IPS-NIHi7 (cell line): ENCODE results near the gene RNF103.
"Not testable (repeated sequence)": the region's sequence is repeated elsewhere in the genome, so short reads cannot be mapped to it uniquely, and the experiment has no call there.

ENCODE experiments used
- DNase-seq: peaks from one replicate; pipeline ENCODE4 v3.0.0; 2012; ENCODE audit warnings: mixed read lengths; ENCODE audit errors: extremely low spot score

RNF103 gene, protein sequence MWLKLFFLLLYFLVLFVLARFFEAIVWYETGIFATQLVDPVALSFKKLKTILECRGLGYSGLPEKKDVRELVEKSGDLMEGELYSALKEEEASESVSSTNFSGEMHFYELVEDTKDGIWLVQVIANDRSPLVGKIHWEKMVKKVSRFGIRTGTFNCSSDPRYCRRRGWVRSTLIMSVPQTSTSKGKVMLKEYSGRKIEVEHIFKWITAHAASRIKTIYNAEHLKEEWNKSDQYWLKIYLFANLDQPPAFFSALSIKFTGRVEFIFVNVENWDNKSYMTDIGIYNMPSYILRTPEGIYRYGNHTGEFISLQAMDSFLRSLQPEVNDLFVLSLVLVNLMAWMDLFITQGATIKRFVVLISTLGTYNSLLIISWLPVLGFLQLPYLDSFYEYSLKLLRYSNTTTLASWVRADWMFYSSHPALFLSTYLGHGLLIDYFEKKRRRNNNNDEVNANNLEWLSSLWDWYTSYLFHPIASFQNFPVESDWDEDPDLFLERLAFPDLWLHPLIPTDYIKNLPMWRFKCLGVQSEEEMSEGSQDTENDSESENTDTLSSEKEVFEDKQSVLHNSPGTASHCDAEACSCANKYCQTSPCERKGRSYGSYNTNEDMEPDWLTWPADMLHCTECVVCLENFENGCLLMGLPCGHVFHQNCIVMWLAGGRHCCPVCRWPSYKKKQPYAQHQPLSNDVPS

DNA sequence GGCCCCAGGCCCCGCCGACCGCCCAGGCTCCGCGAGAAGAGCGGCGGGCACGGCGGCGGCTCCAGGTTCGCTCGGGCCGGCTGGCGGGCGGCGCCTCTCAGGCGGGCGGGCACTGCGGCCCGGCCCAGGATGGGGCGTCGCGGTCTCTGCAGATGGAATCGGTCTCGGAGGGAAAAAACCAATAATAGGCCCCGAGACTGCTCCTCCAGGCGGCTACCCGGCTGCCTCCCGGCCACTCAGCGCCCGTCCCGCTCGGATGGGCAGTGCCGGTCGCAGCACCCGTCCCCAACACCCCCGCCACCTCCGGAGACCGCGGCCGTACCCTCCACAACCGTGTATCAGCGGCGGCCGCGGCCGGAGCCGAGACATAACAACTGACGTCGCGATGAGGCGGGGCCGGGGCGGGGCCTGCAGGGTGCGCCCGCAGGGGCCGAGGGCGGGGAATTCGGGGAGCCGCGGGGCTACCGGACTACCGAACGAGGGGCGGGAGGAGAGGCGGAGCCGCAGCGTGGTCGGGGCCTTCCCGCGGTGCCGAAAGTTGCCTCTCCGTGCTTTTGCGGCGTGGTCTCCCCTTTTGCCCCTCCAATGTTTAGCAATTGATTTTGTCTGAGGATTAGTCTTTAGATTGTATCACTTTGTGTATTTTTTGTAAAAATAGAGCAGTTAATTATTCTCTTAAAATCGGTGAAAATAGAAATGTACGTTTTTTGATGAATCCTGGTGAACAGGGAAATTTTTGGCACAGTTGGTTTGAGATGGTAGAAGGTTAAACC, at the start of gene RNF103:
Gene RNF103 (minus strand): TSS at position 372 of the 773 bp plus-strand sequence. CDS start 979 bp downstream, outside the sequence.
- DNase-seq: peak; percentile 94

DNA sequence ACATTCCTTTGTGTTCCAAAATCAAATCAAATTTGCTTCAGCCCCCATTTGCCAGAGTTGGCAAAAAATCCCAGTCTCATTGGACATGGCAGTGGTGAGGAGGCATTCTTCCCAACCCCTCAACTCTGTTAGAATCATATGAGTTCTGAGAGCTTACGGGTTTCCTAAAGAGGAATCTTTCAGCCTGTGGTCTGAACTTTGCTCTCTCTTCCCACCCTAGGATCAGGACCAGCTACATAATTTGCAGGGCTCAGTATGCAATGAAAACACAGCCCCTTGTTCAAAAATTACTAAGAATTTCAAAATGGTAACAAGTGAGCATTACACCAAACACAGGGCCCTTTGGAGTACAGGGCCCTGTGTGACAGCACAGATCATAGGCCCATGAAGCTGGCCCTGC, 49.3 kb upstream of the RNF103 start:
- no peak for DNase-seq

DNA sequence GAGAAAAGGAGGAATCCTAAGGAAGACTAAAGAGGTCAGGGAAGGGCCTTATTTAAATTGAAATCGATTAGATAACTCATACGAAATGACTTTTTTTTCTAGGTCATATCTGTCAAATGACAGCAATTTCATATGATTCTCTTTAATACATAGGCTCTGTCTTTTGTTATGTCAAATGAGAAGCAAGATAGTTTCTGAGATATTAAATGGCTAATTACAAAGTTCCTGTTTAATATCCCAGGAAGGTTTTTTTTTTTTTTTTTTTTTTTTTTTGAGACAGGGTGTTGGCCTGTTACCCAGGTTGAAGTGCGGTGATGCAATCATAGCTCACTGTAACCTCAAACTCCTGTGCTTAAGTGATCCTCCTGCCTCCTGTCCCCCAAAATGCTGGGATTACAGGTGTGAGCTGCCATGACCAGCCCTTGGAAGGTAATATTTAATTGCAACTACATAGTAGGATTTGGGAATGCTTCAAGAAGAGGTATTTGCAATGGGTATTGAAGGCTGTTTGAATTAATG, 48.4 kb upstream of the RNF103 start:
- no peak for DNase-seq

DNA sequence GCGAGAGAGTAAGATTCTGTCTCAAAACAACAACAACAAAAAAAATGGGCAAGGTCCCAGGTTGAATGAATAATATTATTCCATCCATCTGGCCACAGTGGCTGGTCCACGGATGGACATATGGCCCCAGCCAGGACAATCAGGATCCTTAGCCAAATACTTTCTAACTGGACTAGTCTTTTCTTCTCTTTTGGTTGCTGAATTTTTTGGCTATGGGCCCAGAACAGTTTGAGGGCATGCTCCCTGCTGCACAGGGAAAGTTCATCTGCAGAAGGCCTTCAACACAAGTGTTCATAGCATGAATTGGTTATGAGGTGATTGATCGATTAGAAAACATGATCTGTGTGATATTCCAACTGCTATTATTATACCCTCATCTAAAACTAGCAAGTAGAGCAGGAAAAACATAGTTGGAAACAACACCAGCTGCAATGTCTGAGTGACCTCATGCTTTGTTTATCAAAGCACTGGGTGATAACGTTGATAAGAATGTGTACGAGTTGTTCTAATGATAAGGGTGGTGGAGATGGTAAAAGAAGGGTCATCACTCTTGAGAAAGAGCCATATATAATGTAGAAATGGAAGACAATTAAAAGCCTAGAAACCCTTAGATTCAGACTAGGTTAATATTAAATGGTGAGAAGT, 47.8 kb upstream of the RNF103 start:
- DNase-seq: no peak

DNA sequence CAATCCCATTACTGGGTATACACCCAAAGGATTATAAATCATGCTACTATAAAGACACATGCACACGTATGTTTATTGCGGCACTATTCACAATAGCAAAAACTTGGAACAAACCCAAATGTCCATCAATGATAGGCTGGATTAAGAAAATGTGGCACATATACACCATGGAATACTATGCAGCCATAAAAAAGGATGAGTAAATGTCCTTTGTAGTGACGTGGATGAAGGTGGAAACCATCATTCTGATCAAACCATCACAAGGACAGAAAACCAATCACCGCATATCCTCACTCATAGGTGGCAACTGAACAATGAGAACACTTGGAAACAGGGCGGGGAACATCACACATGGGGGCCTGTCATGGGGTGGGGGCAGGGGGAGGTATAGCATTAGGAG, 45.7 kb upstream of the RNF103 start:
- DNase-seq: not testable (repeated sequence)

DNA sequence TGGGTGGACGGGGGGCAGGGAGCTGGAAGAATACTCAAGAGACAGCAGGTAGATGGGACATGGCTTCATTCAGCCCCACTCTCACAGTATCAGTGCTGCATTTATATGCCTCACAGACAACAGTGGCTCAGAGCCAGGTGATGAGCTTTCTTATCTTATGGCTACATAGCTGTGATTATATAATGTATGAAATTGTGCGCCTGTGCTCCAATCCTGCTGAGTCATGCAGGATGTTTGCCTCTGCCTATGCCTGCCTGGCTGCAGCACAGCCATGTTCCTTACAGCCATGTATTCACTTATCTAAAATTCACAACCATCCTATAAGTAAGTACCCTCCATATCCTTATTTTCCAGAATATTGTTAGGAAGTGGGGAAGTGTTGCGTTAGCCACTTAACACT, 37.7 kb upstream of the RNF103 start:
- DNase-seq: no peak

DNA sequence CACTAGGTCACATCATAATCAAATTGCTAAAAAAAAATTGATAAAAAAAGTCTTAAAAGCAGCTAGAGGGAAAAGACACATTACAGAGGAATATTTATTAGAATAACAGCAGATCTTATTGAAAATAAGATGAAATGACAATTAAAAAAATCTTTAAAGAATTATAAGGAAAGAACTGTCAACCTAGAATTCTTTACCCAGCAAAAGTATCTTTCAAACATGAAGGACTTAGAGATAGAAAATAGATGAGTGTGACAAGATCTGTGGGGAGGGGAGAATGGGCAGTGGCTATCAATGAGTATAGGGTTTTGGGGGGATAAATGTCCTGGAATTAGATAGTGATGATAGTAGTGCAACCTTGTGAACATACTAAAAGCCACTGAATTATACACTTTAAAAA, 26.5 kb upstream of the RNF103 start:
- DNase-seq: no peak

DNA sequence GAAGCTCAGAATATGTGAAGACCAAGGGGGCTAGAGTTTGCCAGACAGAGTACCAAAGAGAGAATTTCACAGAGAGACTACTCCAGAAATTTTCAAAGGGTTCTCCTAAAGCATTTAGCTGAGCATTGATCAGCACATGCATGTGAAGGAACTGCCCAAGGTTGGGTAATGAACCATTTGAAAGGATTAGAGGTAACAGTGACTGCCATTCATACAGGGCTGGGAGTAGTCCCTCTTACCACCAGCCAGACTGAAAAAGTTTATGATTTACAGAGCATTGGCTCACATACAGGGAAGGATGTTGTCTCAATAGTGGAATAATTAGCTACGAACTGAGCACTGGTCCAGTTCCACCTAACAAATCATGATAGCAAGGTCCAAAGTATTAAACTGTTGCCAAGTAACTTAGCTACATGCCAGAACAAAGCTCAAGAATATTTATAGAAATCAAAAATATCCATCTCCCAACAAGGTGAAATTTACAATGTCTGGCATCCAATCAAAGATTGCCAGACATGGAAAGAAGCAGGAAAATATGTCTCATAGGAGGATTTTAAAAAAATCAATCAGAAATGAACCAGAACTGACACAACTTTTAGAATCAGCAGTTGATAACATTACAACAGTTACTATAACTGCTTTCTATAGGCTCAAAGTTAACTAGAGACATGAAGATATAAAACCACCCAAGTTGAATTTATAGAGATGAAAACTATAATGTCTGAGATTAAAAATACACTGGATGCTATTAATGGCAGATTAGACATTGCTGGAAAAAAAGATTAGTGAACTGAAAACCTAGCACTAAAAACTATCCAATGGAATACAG, 25.7 kb upstream of the RNF103 start:
- no peak for DNase-seq

DNA sequence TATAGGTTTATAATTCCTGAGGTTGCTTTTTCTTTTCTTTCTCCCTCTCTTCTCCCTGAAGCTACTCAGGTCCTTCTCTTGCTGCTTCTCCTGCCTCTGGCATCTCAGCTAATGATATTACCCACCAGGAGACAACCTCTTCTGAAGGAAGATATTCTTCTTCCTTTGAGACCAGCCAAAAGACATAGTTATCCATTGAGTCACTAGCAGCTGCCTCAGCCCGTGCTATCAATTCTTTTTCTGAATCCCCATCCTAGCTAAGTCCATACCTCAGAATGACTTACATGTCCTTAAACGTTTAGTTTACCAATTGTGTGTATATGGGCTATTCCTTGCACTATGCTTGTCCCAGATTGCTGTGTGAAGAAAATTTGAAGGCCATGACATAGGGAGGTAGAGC, 25.0 kb upstream of the RNF103 start:
- no peak for DNase-seq

DNA sequence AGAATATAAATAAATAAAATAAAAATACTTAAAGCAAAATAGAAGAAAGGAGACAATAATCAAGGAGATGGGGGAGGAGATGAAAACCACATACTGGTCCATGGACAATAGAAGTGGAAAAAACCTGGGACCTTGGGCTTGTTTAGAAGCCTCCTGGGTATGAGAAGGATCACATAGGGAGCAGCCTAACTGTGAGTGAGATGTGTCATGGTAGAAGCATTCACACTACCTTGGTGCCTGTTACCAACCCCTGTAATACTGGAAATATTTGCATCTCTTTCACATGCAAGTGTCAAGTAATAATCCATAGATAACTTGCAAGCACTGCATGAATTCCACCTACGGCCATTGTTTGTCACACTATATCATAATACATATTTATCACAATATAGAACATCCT, 23.2 kb upstream of the RNF103 start:
- DNase-seq: no peak

DNA sequence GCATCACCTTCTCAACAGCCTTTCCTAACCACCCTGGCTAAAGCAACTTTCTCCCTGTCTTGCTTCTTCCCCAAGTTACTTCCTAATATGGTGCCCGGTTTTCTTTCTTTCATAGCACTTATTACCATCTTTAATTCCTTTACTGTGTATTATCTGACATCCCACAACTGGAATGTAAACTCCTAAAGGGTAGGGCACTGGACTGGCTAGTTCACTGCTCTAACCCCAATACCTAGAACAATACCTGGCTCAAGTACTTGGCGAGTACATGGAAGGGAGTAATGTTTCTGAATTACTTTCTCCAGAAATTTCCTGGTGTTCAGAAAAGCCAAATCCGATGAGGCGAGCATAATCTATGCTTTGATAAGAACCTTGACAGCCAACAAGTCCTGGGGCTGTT, 22.7 kb upstream of the RNF103 start:
- DNase-seq: no peak

DNA sequence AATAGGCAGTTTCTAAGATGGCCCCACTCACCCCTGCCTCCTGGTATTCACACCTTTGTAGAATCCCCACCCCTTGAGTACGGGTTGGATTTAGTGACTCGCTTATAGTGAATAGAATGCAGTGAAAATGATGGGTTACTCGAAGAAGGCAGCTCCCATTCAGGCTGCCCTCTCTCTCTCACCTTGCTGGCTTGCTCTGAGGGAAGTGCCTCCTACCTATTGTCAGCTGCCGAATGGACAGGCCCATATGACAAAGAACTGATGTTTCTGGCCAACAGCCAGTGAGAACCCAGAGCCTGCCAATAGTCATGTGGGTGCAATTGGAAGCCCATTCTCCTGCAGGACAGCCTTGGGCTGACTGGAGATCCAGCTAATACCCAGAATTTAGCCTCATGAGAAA, 22.1 kb upstream of the RNF103 start:
- DNase-seq: no peak

DNA sequence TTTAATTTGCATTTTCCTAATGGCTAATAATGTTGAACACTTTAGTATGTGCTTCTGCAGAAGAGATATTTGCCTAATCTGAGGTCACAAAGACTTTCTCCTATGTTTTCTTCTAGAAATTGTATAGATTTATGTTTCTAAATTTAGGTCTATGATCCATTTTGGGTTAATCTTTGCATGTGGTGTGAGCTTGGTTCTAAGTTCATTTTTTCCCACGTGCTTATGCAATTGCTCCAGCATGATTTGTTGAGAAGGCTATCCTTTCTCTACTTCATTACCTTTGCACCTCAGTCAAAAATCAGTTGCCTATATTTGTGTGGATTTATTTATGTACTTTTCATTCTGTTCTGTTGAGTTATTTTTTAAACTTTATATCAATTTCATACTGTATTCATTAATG, 15.0 kb upstream of the RNF103 start:
- no peak for DNase-seq

DNA sequence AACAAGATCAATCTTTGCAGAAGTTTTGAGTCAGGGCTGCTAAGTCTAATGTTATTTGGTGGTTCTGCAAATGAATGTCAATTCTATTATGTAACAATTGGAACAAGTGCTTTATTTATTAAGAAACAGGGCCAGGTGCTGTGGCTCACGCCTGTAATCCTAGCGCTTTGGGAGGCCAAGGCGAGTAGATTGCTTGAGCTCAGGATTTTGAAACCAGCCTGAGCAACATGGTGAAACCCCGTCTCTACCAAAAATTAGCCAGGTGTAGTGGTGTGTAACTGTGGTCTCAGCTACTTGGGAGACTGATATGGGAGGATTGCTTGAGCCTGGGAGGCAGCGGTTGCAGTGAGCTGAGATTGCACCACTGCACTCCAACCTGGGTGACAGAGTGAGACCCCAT, 13.2 kb upstream of the RNF103 start:
- DNase-seq: no peak

DNA sequence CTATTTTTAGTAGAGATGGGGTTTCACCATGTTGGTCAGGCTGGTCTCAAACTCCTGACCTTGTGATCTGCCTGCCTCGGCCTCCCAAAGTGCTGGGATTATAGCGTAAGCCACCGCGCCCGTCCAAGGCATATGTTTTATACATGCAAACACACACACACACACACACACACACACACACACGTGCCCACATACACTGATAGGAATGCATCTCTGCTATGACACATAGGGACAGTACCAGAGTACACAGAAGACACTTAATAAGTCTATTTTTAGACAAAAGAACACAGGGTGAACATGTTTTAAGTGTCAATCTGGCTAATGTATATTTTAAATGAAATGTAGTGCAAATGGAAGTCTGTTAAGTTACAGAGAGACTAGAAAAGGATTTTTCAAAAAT, 10.7 kb upstream of the RNF103 start:
- no peak for DNase-seq

DNA sequence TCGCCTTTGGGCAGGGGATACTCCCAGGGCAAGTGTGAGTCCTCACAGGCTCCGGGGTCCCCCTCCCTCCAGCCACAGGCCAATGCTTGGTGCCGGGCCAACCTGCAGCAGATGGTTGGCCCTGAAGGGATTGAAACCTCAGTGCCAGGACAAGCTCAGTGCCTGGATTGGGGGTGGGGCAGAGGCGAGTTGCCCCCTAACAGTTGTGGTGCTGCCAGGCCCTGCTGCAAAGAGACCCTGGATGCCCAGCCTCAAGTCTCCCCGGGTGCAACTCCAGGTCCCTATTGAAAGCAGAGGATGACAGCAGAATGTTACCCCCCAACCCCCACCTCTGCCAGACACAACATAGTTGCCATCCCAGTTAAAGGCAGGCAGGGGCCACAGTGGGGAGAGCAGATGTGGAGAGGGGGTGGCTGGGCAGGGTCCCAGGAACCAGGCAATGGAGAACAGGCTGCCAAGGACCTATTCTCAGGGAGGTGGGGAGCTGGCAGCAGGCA, 9.5 kb upstream of the RNF103 start:
- DNase-seq: no peak

DNA sequence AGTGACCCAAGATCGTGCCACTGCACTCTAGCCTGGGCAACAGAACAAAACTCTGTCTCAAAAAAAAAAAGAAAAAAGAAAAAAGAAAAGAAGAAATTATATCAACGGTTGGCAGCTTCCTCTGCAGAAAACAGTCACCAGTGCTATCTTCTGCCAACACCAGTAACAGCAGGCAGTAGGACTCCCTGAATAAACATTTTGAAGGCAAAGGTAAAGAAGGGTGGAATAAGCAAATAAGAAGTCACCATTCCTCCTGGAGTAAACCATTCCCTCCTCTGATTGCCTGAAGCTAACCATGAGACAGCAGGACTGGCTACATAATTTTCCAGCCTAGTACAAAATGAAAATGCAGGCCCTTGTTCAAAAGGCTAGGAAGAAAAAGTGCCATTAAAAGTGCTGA, 9.0 kb upstream of the RNF103 start:
- DNase-seq: no peak

DNA sequence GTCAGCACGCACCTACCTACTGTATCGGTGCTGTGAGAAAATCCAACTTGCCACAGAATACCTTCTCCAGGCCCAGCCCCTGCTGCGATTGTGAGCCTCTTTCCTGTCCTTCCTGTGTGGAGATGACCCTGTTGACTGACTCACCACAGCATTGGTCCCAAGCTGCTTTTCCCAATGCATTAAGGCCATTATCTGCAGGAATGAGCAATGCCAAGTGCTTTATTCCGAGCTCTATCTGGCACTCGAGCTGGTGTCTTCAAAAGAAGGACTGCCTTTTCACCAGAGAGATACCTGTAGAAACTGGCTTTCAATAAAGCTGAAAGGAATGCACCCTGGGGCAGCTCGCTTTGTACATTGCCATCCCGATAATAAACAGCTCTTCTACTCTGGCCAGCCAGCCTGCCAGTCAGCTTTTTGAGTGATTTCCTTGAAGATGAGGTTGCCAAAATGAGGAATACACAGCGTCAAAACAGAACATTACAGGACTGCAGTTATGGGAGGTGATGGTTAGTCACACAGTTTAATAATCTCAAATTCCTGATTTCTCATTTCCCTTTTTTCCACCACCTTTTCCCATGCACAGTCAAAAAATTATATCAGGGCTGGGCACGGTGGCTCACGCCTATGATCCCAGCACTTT, 8.3 kb upstream of the RNF103 start:
- DNase-seq: no peak

DNA sequence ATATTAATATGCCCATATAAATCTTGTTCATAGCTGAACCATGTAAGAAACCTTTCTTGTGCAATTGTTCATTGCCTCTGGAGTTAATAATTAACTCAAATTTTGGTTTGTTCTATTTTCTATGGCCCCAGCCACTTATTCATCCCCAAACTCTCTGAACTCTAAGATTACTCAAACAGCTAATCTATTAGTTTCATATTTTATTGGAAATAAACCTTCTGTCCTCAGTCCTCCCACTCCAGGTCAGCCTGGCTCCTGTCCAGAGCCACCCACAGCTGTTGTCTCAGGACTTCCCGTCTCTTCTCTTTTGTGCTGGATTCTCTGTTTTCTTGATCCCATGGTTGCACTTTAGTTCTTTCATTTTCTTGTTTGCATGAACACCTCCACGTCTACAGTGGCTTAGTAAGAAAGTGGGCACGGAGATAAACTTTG, 4.4 kb upstream of the RNF103 start:
- DNase-seq: no peak

DNA sequence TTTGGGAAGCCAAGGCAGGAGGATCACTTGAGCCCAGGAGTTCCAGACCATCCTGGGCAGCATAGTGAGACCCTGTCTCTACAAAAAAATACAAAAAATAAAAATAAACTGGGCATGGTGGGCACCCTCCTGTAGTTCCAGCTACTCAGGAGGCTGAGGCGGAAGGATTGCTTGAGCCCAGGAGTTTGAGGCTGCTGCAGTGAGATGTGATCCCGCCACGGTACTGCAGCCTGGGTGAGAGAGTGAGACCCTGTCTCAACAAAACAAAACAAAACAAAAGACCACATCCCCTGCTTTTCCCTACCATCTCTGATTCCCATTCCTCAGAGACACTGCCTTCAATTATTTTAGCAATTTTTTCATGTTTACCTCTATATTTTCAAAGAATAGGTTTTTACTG, 3.9 kb upstream of the RNF103 start:
- no peak for DNase-seq
